H9 (cell line): ENCODE results near the gene LARP4B. TPM values are rescaled to one million over a fixed set of nuclear protein-coding genes. Genes with fewer than 3 reads are reported as not detected.

ENCODE experiments used
- DNase-seq: peaks from one replicate; pipeline ENCODE4 v3.0.0-alpha.2; 2017
- H2AFZ ChIP-seq: one replicate; pipeline ENCODE4 v1.6.1; 2013; ENCODE audit warnings: mild to moderate bottlenecking, low read length, control low read depth, moderate library complexity
- H2AK5ac ChIP-seq: 2 replicates; pipeline ENCODE4 v1.6.1; 2013; ENCODE audit warnings: low read length, control low read depth, mixed read lengths; ENCODE audit not compliant: insufficient read length
- H2BK120ac ChIP-seq: one replicate; pipeline ENCODE4 v1.6.1; 2013; ENCODE audit warnings: low read depth, mild to moderate bottlenecking, low read length, control low read depth, inconsistent platforms; ENCODE audit not compliant: poor library complexity, severe bottlenecking
- H2BK12ac ChIP-seq: 2 replicates; pipeline ENCODE4 v1.6.1; 2013; ENCODE audit warnings: low read length, control low read depth, mixed read lengths, low read depth; ENCODE audit not compliant: insufficient read length
- H2BK15ac ChIP-seq: 2 replicates; pipeline ENCODE4 v1.6.1; 2013; ENCODE audit warnings: low read depth, low read length, control low read depth
- H2BK20ac ChIP-seq: one replicate; pipeline ENCODE4 v1.6.1; 2013; ENCODE audit warnings: low read depth, mild to moderate bottlenecking, low read length, control low read depth, inconsistent platforms; ENCODE audit not compliant: poor library complexity, severe bottlenecking
- H2BK5ac ChIP-seq: 2 replicates; pipeline ENCODE4 v1.6.1; 2013; ENCODE audit warnings: low read length, control low read depth, mixed read lengths; ENCODE audit not compliant: insufficient read length
- H3K14ac ChIP-seq: 2 replicates; pipeline ENCODE4 v1.6.1; 2013; ENCODE audit warnings: low read length, control low read depth; ENCODE audit not compliant: insufficient read depth
- H3K18ac ChIP-seq: 2 replicates; pipeline ENCODE4 v1.6.1; 2013; ENCODE audit warnings: low read depth, mild to moderate bottlenecking, mixed read lengths, low read length, control low read depth; ENCODE audit not compliant: insufficient read length
- H3K23ac ChIP-seq: 2 replicates; pipeline ENCODE4 v1.6.1; 2013; ENCODE audit warnings: low read length, control low read depth, mixed read lengths, low read depth; ENCODE audit not compliant: insufficient read length
- H3K23me2 ChIP-seq: 2 replicates; pipeline ENCODE4 v1.6.1; 2013; ENCODE audit warnings: low read depth, mild to moderate bottlenecking, mixed read lengths, low read length, control low read depth; ENCODE audit not compliant: insufficient read length, poor library complexity, severe bottlenecking
- H3K27ac ChIP-seq: 2 replicates; pipeline ENCODE4 v1.5.1; 2013; ENCODE audit warnings: low read length, control low read depth, mixed read lengths, low read depth; ENCODE audit not compliant: insufficient read length
- H3K27me3 ChIP-seq: 2 replicates; pipeline ENCODE4 v1.6.1; 2013; ENCODE audit warnings: low read length, control low read depth, inconsistent platforms; ENCODE audit not compliant: insufficient read depth
- H3K4ac ChIP-seq: 2 replicates; pipeline ENCODE4 v1.6.1; 2013; ENCODE audit warnings: low read depth, mild to moderate bottlenecking, control low read depth, inconsistent platforms, low read length, moderate library complexity
- H3K4me1 ChIP-seq: 2 replicates; pipeline ENCODE4 v1.6.1; 2013; ENCODE audit warnings: low read length, control low read depth, inconsistent platforms; ENCODE audit not compliant: insufficient read depth
- H3K4me2 ChIP-seq: 2 replicates; pipeline ENCODE4 v1.6.1; 2013; ENCODE audit warnings: low read length, control low read depth, mixed read lengths; ENCODE audit not compliant: insufficient read length, insufficient read depth
- H3K56ac ChIP-seq: 2 replicates; pipeline ENCODE4 v1.6.1; 2013; ENCODE audit warnings: low read depth, mild to moderate bottlenecking, mixed read lengths, low read length, control low read depth; ENCODE audit not compliant: insufficient read length
- H3K79me1 ChIP-seq: 2 replicates; pipeline ENCODE4 v1.6.1; 2013; ENCODE audit warnings: low read depth, mild to moderate bottlenecking, moderate library complexity, low read length, control low read depth, inconsistent platforms; ENCODE audit not compliant: insufficient read depth, poor library complexity, severe bottlenecking
- H3K79me2 ChIP-seq: 2 replicates; pipeline ENCODE4 v1.6.1; 2013; ENCODE audit warnings: low read length, control low read depth, inconsistent platforms; ENCODE audit not compliant: insufficient read depth
- H3K9ac ChIP-seq: 2 replicates; pipeline ENCODE4 v1.6.1; 2013; ENCODE audit warnings: low read length, control low read depth, mixed read lengths; ENCODE audit not compliant: insufficient read length; ENCODE audit errors: extremely low read depth
- H3K9me3 ChIP-seq: one replicate; pipeline ENCODE4 v1.6.1; 2013; ENCODE audit warnings: low read depth, low read length, inconsistent platforms; ENCODE audit not compliant: control insufficient read depth
- H3T11ph ChIP-seq: one replicate; pipeline ENCODE4 v1.6.1; 2013; ENCODE audit warnings: mild to moderate bottlenecking, low read length, control low read depth, inconsistent platforms
- H4K20me1 ChIP-seq: one replicate; pipeline ENCODE4 v1.6.1; 2013; ENCODE audit not compliant: control insufficient read depth, insufficient read length, insufficient read depth
- H4K5ac ChIP-seq: 2 replicates; pipeline ENCODE4 v1.6.1; 2013; ENCODE audit warnings: low read depth, mild to moderate bottlenecking, mixed read lengths, low read length, control low read depth; ENCODE audit not compliant: insufficient read length
- H4K8ac ChIP-seq: replicated peaks from 2 replicates; pipeline ENCODE4 v1.6.1; 2013; ENCODE audit warnings: low read length, control low read depth, mixed read lengths, low read depth; ENCODE audit not compliant: insufficient read length
- H4K91ac ChIP-seq: 2 replicates; pipeline ENCODE4 v1.6.1; 2013; ENCODE audit warnings: low read depth, mild to moderate bottlenecking, moderate library complexity, mixed read lengths, low read length, control low read depth; ENCODE audit not compliant: insufficient read length
- H3K27ac Mint-ChIP-seq, 3 experiments: 2 replicates in 2 of 3; 3 replicates in 1 of 3; pipeline ENCODE4 v1.8.0; 2020 to 2021; ENCODE audit warnings: mixed read lengths in 3 of 3, mild to moderate bottlenecking in 1 of 3, moderate library complexity in 1 of 3
- H3K27me3 Mint-ChIP-seq: 2 replicates; pipeline ENCODE4 v1.8.0; 2021; ENCODE audit warnings: low read depth, mild to moderate bottlenecking, moderate library complexity, mixed read lengths
- H3K36me3 Mint-ChIP-seq, 3 experiments: 2 replicates in 2 of 3; 3 replicates in 1 of 3; pipeline ENCODE4 v1.8.0; 2020 to 2021; ENCODE audit warnings: low read depth in 3 of 3, mixed read lengths in 3 of 3; ENCODE audit not compliant: insufficient read depth in 1 of 3
- H3K4me1 Mint-ChIP-seq, 2 experiments: 2 replicates each; pipeline ENCODE4 v1.8.0; 2020; ENCODE audit warnings: mixed read lengths in 2 of 2
- H3K4me3 Mint-ChIP-seq, 2 experiments: 2 replicates in 1 of 2; 3 replicates in 1 of 2; pipeline ENCODE4 v1.8.0; 2020 to 2021; ENCODE audit warnings: mild to moderate bottlenecking in 2 of 2, mixed read lengths in 2 of 2, moderate library complexity in 1 of 2
- H3K9me3 Mint-ChIP-seq, 2 experiments: 2 replicates in 1 of 2; 3 replicates in 1 of 2; pipeline ENCODE4 v1.8.0; 2020; ENCODE audit warnings: mild to moderate bottlenecking in 2 of 2, mixed read lengths in 2 of 2, moderate library complexity in 1 of 2
- CTCF ChIP-seq: fragments of 200-600 bp; sonication (generic); conservative IDR thresholded peaks from 3 replicates; pipeline ENCODE4 v1.8.0; 2021; ENCODE audit warnings: antibody characterized with exemption, mild to moderate bottlenecking
- whole genome bisulfite sequencing: extraction: QIAGEN DNeasy Blood & Tissue Kit; methylation state at CpG from one replicate; pipeline ENCODE4 v1.1.7; 2013; ENCODE audit warnings: missing lambda C conversion rate, low lambda C conversion rate, mixed read lengths; ENCODE audit not compliant: insufficient read length; ENCODE audit errors: extremely low coverage; 5-methylcytosine and 5-hydroxymethylcytosine counted together
- total RNA-seq: library from RNA; stranded (reverse); gene quantifications from 2 replicates; pipeline ENCODE4 v1.2.1, GENCODE V29; 2021

Gene LARP4B
- total RNA-seq, 1 experiment from 2014 or later, result 88.9 TPM

GRCh38 chr10:778626-779330, 152.7 kb downstream of the LARP4B start:
- H4K20me1 ChIP-seq, result no peaks in the 10 kb centered on the region
- no peak overlapping the region for H2BK5ac ChIP-seq
- no peak overlapping the region for H2AK5ac ChIP-seq
- H3K27ac Mint-ChIP-seq, result no peak overlapping the region
- H3K4me2 ChIP-seq, result no peak overlapping the region
- H3K56ac ChIP-seq, result no peak overlapping the region
- H3K9me3 ChIP-seq, result no peaks in the 10 kb centered on the region
- TF ChIP-seq CTCF, result no peak
- H2BK15ac ChIP-seq, result no peak overlapping the region
- H3K23ac ChIP-seq, result no peak overlapping the region
- H3K9ac ChIP-seq, result no peak overlapping the region
- no CpG with 5 or more reads among the region's 27 CpGs for WGBS
- H3K79me2 ChIP-seq, result no peaks in the 10 kb centered on the region
- no peak overlapping the region for H4K8ac ChIP-seq
- H3K4me1 Mint-ChIP-seq, result no peaks in the 10 kb centered on the region; a peak in 1 of 4 replicates
- H3K79me1 ChIP-seq, result no peaks in the 10 kb centered on the region
- no peak overlapping the region; the same call in 1 of the 2 replicates for H3K14ac ChIP-seq
- H3K27me3 ChIP-seq, result 0 out of 2 replicates have a peak, but pooled peaks cover 3% of the 10 kb centered on the region
- H3K27ac ChIP-seq, result no peak overlapping the region
- H3K4ac ChIP-seq, result no peak overlapping the region
- H4K91ac ChIP-seq, result no peak overlapping the region
- peaks cover 22% of the 10 kb centered on the region for H3K27me3 Mint-ChIP-seq
- H3K18ac ChIP-seq, result no peak overlapping the region
- H2BK20ac ChIP-seq, result no peak overlapping the region
- no peak for DNase-seq
- no peaks in the 10 kb centered on the region for H3K23me2 ChIP-seq
- H2BK12ac ChIP-seq, result no peak overlapping the region
- H2BK120ac ChIP-seq, result no peak overlapping the region
- H3K4me3 Mint-ChIP-seq, result no peak overlapping the region
- no peak overlapping the region for H2AFZ ChIP-seq
- H3T11ph ChIP-seq, result no peak overlapping the region
- H3K4me1 ChIP-seq, result no peaks in the 10 kb centered on the region
- no peaks in the 10 kb centered on the region for H3K36me3 Mint-ChIP-seq
- no peak overlapping the region for H4K5ac ChIP-seq
- no peaks in the 10 kb centered on the region for H3K9me3 Mint-ChIP-seq
